ENCODE results near the gene PCDHAC1.

GRCh38 chr5:140977003-140977402 lies 50.9 kb downstream of the PCDHAC1 start:
- TF ChIP-seq POLR2A (IDR thresholded peaks at IDR 0.05; ENCODE audit: low read depth): no peak
- no peak for TF ChIP-seq CTCF (IDR thresholded peaks at IDR 0.05)
